Lung (tissue), 12 donors: ENCODE measurements around the gene ZNF749. TPM values are rescaled to one million over a fixed set of nuclear protein-coding genes. Genes with fewer than 3 reads are reported as not detected.
"Not testable (repeated sequence)": the region's sequence is repeated elsewhere in the genome, so short reads cannot be mapped to it uniquely, and the experiment has no call there.

Experiments
- ATAC-seq: fragments of 200-7000 bp; cut with Tn5 transposase; one replicate; pipeline ENCODE4 v1.9.1; 2020; ENCODE audit warnings: moderate number of reproducible peaks; ENCODE audit not compliant: insufficient read depth, low FRiP score
- DNase-seq, 3 donors: peaks; one replicate each; pipeline ENCODE4 v3.0.0-alpha.2; 2013 to 2017
- H3K27ac ChIP-seq, 2 donors: one replicate each; pipeline ENCODE4 v1.5.1; 2013; ENCODE audit warnings: mild to moderate bottlenecking in 2 of 2, moderate library complexity in 2 of 2, control low read depth in 1 of 2, inconsistent platforms in 1 of 2, low read depth in 1 of 2, low read length in 1 of 2
- H3K27me3 ChIP-seq, 3 donors: one replicate each; pipeline ENCODE4 v1.5.1; 2013; ENCODE audit warnings: low read length in 2 of 3; ENCODE audit not compliant: control insufficient read depth in 3 of 3, insufficient read depth in 3 of 3
- H3K36me3 ChIP-seq, 4 donors: one replicate each; pipeline ENCODE4 v1.5.1; 2013; ENCODE audit warnings: low read length in 4 of 4, mild to moderate bottlenecking in 1 of 4, moderate library complexity in 1 of 4; ENCODE audit not compliant: control insufficient read depth in 4 of 4, insufficient read depth in 4 of 4
- H3K4me1 ChIP-seq, 5 donors: one replicate each; pipeline ENCODE4 v1.5.1; 2013; ENCODE audit warnings: low read length in 5 of 5, mild to moderate bottlenecking in 2 of 5, moderate library complexity in 1 of 5; ENCODE audit not compliant: control insufficient read depth in 5 of 5, insufficient read depth in 5 of 5
- H3K4me3 ChIP-seq: one replicate; pipeline ENCODE4 v1.5.1; 2013; ENCODE audit warnings: mild to moderate bottlenecking, control low read depth, moderate library complexity
- H3K9ac ChIP-seq, 2 donors: one replicate each; pipeline ENCODE4 v1.5.1; 2013; ENCODE audit warnings: low read length in 2 of 2, control low read depth in 1 of 2; ENCODE audit not compliant: insufficient read depth in 1 of 2
- H3K9me3 ChIP-seq, 4 donors: one replicate each; pipeline ENCODE4 v1.5.1; 2013; ENCODE audit warnings: low read length in 3 of 4, mild to moderate bottlenecking in 1 of 4, moderate library complexity in 1 of 4; ENCODE audit not compliant: control insufficient read depth in 4 of 4, insufficient read depth in 3 of 4
- CTCF ChIP-seq: IDR thresholded peaks from 2 replicates; pipeline ENCODE4 v1.5.1; 2012; ENCODE audit warnings: mild to moderate bottlenecking; ENCODE audit errors: control extremely low read depth, extremely low read depth
- WGBS, 2 donors: extraction: QIAGEN DNeasy Blood & Tissue Kit; methylation state at CpG; one replicate each; pipeline ENCODE4 v1.1.7; 2013; 5-methylcytosine and 5-hydroxymethylcytosine counted together
- polyA plus RNA-seq, 2 donors: library from polyadenylated mRNA; stranded (reverse); fragments of 200-250 nt; gene quantifications; one replicate each; pipeline ENCODE4 v1.2.1, GENCODE V29; 2013
- total RNA-seq, 2 donors: library from RNA; depleted of rRNA in 1 of 2; stranded (reverse); fragments of >200 nt in 1 of 2; gene quantifications; one replicate each; pipeline ENCODE4 v1.2.1, GENCODE V29; 2014 to 2021
- donor health status: control.
- donor health status: control.
- donor health status: Bipolar disorder and iron deficiency.
- donor health status: healthy.
- donor health status: DM: yes; HTN: yes; CAD: no.

The ZNF749 gene
- total and polyA plus RNA-seq, 4 donors = 4.0 to 14.6 (median 9.7) TPM

GRCh38 chr19:57466489-57466888, 31.4 kb downstream of the ZNF749 start:
- Histone ChIP-seq H3K4me3 (no peak overlapping the region), H3K9me3 (peaks cover 10 to 51% (median 24%) of the 10 kb centered on the region in 4 donors), H3K36me3 (peaks cover 4 to 16% (median 11%) of the 10 kb centered on the region in 4 donors), H3K27ac (peak overlapping the region in 1 of 2 donors; percentile 42), H3K4me1 (no peaks in the 10 kb centered on the region), H3K9ac (no peak overlapping the region), H3K27me3 (no peaks in the 10 kb centered on the region)
- WGBS, 2 donors = 96 to 98% methylated on average over 5 of the region's 5 CpGs
- ATAC-seq = no peak
- no peak for TF ChIP-seq CTCF
- no peak for DNase-seq

GRCh38 chr19:57473646-57474045, 38.5 kb downstream of the ZNF749 start:
- H3K4me3 ChIP-seq = no peak overlapping the region
- H3K4me1 ChIP-seq = peaks cover 0 to 7% (median 3%) of the 10 kb centered on the region in 5 donors
- no peak for TF ChIP-seq CTCF
- H3K27me3 ChIP-seq = no peaks in the 10 kb centered on the region
- no peak for ATAC-seq
- peaks cover 30 to 77% (median 50%) of the 10 kb centered on the region in 4 donors for H3K9me3 ChIP-seq
- H3K27ac ChIP-seq = no peak overlapping the region
- peak in 1 of 3 donors; percentile 7 for DNase-seq
- WGBS, 2 donors = 95 to 98% methylated on average over 4 of the region's 4 CpGs
- H3K9ac ChIP-seq = no peak overlapping the region
- peaks cover 25 to 52% (median 40%) of the 10 kb centered on the region in 4 donors for H3K36me3 ChIP-seq

GRCh38 chr19:57477191-57478008, 42.3 kb downstream of the ZNF749 start, which contains the start of gene ZNF772:
TSS of gene ZNF772 (minus strand) at chr19:57477566. CDS start at chr19:57477309, 257 bp downstream.
- DNase-seq = peak; percentile 95 to 98 (median 97)
- Histone ChIP-seq H3K4me1 (peaks cover 0 to 7% (median 3%) of the 10 kb centered on the region in 5 donors), H3K27ac (peak within 1 kb of the TSS; percentile 78 to 85), H3K9me3 (peaks cover 16 to 52% (median 46%) of the 10 kb centered on the region in 4 donors), H3K27me3 (no peaks in the 10 kb centered on the region), H3K36me3 (peaks cover 25 to 43% (median 35%) of the 10 kb centered on the region in 4 donors), H3K9ac (peak within 1 kb of the TSS in 1 of 2 donors; percentile 70), H3K4me3 (peak within 1 kb of the TSS; percentile 83)
- peak; percentile 13 for TF ChIP-seq CTCF
- peak; percentile 98 for ATAC-seq
- WGBS, 2 donors = 9 to 10% methylated on average over 38 of the region's 38 CpGs

- Histone ChIP-seq H3K9ac (peak within 1 kb of the TSS in 1 of 2 donors; percentile 84), H3K36me3 (peaks cover 7 to 25% (median 15%) of the 10 kb centered on the region in 4 donors), H3K4me3 (peak within 1 kb of the TSS; percentile 95), H3K27ac (peak within 1 kb of the TSS; percentile 88 to 89), H3K9me3 (peaks cover 0 to 22% (median 4%) of the 10 kb centered on the region in 4 donors)
- 1% methylated on average over 53 to 58 of the region's 69 CpGs for WGBS, 2 donors
- ATAC-seq = peak; percentile 96
- DNase-seq = peak; percentile 92 to 95 (median 93)
- H3K4me1 ChIP-seq, H3K27me3 ChIP-seq: not testable (repeated sequence)
These were observed 52.6 kb downstream of the ZNF749 start, which contains the start of gene ZNF419 for GRCh38 chr19:57487477-57488298. TSS of gene ZNF419 (plus strand) at chr19:57487750. CDS start at chr19:57487951, 201 bp downstream.

- WGBS, 2 donors = no CpG with 5 or more reads among the region's 1 CpG
- not testable (repeated sequence) for H3K27me3 ChIP-seq, H3K4me1 ChIP-seq, ATAC-seq, H3K27ac ChIP-seq
- DNase-seq = peak in 2 of 3 donors; percentile 20 to 54
- peaks cover 0 to 25% (median 5%) of the 10 kb centered on the region in 4 donors for H3K9me3 ChIP-seq
- H3K36me3 ChIP-seq = peaks cover 9 to 31% (median 19%) of the 10 kb centered on the region in 4 donors
- peak overlapping the region; percentile 21 for H3K4me3 ChIP-seq
- H3K9ac ChIP-seq = peak overlapping the region in 1 of 2 donors; percentile 37
These were observed 53.1 kb downstream of the ZNF749 start for GRCh38 chr19:57488299-57488644.
